GM12878 (cell line): ENCODE data around the gene CACHD1. TPM values are rescaled to one million over a fixed set of nuclear protein-coding genes. Genes with fewer than 3 reads are reported as not detected.

ENCODE experiments used
- ATAC-seq: fragments of 200-7000 bp; cut with Tn5 transposase; 3 replicates; pipeline ENCODE4 v1.9.1; 2020; ENCODE audit warnings: mild to moderate bottlenecking, moderate library complexity
- BruUV-seq: library from RNA; stranded (reverse); fragments of 400-500 nt; replicated peaks from 2 replicates; lab custom pipeline; 2021; lab: Mats Ljungman, UMichigan
- CTCF ChIA-PET: fragments of 300-600 bp; sonication (Branson Sonifier 250); formaldehyde crosslinking; extraction: SDS; loops from one replicate; lab custom pipeline; 2021; ENCODE audit warnings: inconsistent platforms; lab: Yijun Ruan, JAX
- POLR2A ChIA-PET: fragments of 350-600 bp; formaldehyde crosslinking; extraction: SDS; loops from one replicate; lab custom pipeline; 2021; ENCODE audit warnings: inconsistent platforms; lab: Charles Lee
- RAD21 ChIA-PET: fragments of 300-600 bp; sonication (Branson Sonifier 250); formaldehyde crosslinking; loops from one replicate; lab custom pipeline; 2023; ENCODE audit warnings: antibody characterized with exemption; ENCODE audit not compliant: unreplicated experiment; lab: Charles Lee
- SMC1A ChIA-PET: fragments of 300-600 bp; sonication (Branson Sonifier 250); formaldehyde crosslinking; loops from one replicate; lab custom pipeline; 2023; ENCODE audit not compliant: unreplicated experiment, uncharacterized antibody; lab: Charles Lee
- DNase-seq: peaks from one replicate; pipeline ENCODE4 v3.0.0-alpha.2; 2011; ENCODE audit warnings: low read depth, low spot score
- FAIRE-seq: peaks from 3 replicates; lab custom pipeline; 2011; peaks lifted over from hg19 to GRCh38; lab: Jason Lieb, UNC
- H2AFZ ChIP-seq: 2 replicates; pipeline ENCODE4 v1.6.0; 2011; ENCODE audit warnings: low read depth, low read length, control low read depth; ENCODE audit not compliant: control insufficient read depth
- H3K27ac ChIP-seq: 2 replicates; pipeline ENCODE4 v1.5.1; 2011; ENCODE audit warnings: control low read depth; ENCODE audit not compliant: control insufficient read depth, insufficient read depth
- H3K27me3 ChIP-seq, 2 experiments: replicated peaks in 1 of 2; 2 replicates each; pipeline versions ENCODE4 v1.6.0 to v1.6.1; 2011; ENCODE audit warnings: low read length in 1 of 2; ENCODE audit not compliant: control insufficient read depth in 2 of 2, insufficient read depth in 2 of 2
- H3K36me3 ChIP-seq, 2 experiments: 2 replicates each; pipeline ENCODE4 v1.5.1; 2011; ENCODE audit warnings: low read length in 1 of 2; ENCODE audit not compliant: control insufficient read depth in 2 of 2, insufficient read depth in 2 of 2
- H3K4me1 ChIP-seq: 2 replicates; pipeline ENCODE4 v1.6.1; 2011; ENCODE audit warnings: mild to moderate bottlenecking, low read length, moderate library complexity, mixed read lengths; ENCODE audit not compliant: control insufficient read depth, insufficient read depth
- H3K4me2 ChIP-seq: 2 replicates; pipeline ENCODE4 v1.6.0; 2011; ENCODE audit warnings: control low read depth; ENCODE audit not compliant: control insufficient read depth, insufficient read depth
- H3K4me3 ChIP-seq: fragments of 200-600 bp; sonication (generic); 2 replicates; pipeline ENCODE4 v1.5.1; 2016
- H3K79me2 ChIP-seq: 2 replicates; pipeline ENCODE4 v1.6.0; 2011; ENCODE audit warnings: low read length; ENCODE audit not compliant: control insufficient read depth, insufficient read depth
- H3K9ac ChIP-seq: 2 replicates; pipeline ENCODE4 v1.8.0; 2011; ENCODE audit warnings: low read length, control low read depth, mixed read lengths; ENCODE audit not compliant: control insufficient read depth, insufficient read depth
- H3K9me3 ChIP-seq: replicated peaks from 3 replicates; pipeline ENCODE4 v1.5.1; 2011; ENCODE audit warnings: mild to moderate bottlenecking, low read length; ENCODE audit not compliant: control insufficient read depth, insufficient read depth
- H4K20me1 ChIP-seq: 2 replicates; pipeline ENCODE4 v1.6.0; 2011; ENCODE audit not compliant: control insufficient read depth, insufficient read depth
- CBFB ChIP-seq: IDR thresholded peaks from 2 replicates; pipeline ENCODE4 v1.6.1; 2016; ENCODE audit warnings: antibody characterized with exemption, low read depth
- ETV6 ChIP-seq, 2 experiments: fragments of 450-650 bp in 1 of 2; IDR thresholded peaks in 1 of 2; conservative IDR thresholded peaks in 1 of 2; 2 replicates each; pipeline ENCODE4 v1.6.1; 2014; ENCODE audit warnings: antibody characterized with exemption in 1 of 2, borderline replicate concordance in 1 of 2, low read depth in 1 of 2, mild to moderate bottlenecking in 1 of 2, moderate library complexity in 1 of 2
- IRF4 ChIP-seq: IDR thresholded peaks from 2 replicates; pipeline ENCODE4 v1.6.1; 2011; ENCODE audit warnings: low read depth, low read length
- JUNB ChIP-seq: IDR thresholded peaks from 2 replicates; pipeline ENCODE4 v1.6.1; 2016; ENCODE audit warnings: antibody characterized with exemption, mild to moderate bottlenecking
- LARP7 ChIP-seq: fragments of 450-650 bp; IDR thresholded peaks from 2 replicates; pipeline ENCODE4 v1.6.1; 2017; ENCODE audit warnings: mild to moderate bottlenecking
- NFXL1 ChIP-seq: fragments of 450-650 bp; IDR thresholded peaks from 2 replicates; pipeline ENCODE4 v1.6.1; 2017; ENCODE audit warnings: antibody characterized with exemption, mild to moderate bottlenecking, borderline replicate concordance
- PML ChIP-seq: IDR thresholded peaks from 2 replicates; pipeline ENCODE4 v1.6.1; 2012; ENCODE audit warnings: low read length, inconsistent platforms
- SREBF2 ChIP-seq: IDR thresholded peaks from 2 replicates; pipeline ENCODE4 v1.6.1; 2012; ENCODE audit warnings: mild to moderate bottlenecking, low read length
- SRF ChIP-seq, 2 experiments: IDR thresholded peaks; 2 replicates each; pipeline ENCODE4 v1.6.1; 2011; ENCODE audit warnings: low read depth in 2 of 2, low read length in 2 of 2, mild to moderate bottlenecking in 1 of 2, moderate library complexity in 1 of 2
- SUZ12 ChIP-seq: fragments of 200-600 bp; sonication (generic); IDR thresholded peaks from one replicate; pipeline ENCODE4 v1.6.1; 2018; ENCODE audit warnings: antibody characterized with exemption, mild to moderate bottlenecking; ENCODE audit not compliant: unreplicated experiment
- TAF1 ChIP-seq: IDR thresholded peaks from 2 replicates; pipeline ENCODE4 v1.6.1; 2011; ENCODE audit warnings: mild to moderate bottlenecking, low read depth, low read length, borderline replicate concordance
- TCF7 ChIP-seq: IDR thresholded peaks from 2 replicates; pipeline ENCODE4 v1.6.1; 2014; ENCODE audit warnings: antibody characterized with exemption, borderline replicate concordance
- YY1 ChIP-seq: IDR thresholded peaks from 2 replicates; pipeline ENCODE4 v1.6.1; 2011; ENCODE audit warnings: low read depth, mild to moderate bottlenecking, low read length
- WGBS: methylation state at CpG from one replicate; pipeline ENCODE4 v1.1.6; 2016; ENCODE audit warnings: low lambda C conversion rate; ENCODE audit not compliant: insufficient replicate concordance, insufficient coverage; ENCODE audit errors: missing lambda C conversion rate; 5-methylcytosine and 5-hydroxymethylcytosine counted together
- in situ Hi-C: fragments of 300-500 bp; cut with MboI; formaldehyde crosslinking; loops from 9 replicates; pipeline ENCODE4 v1.14.3; 2018; ENCODE audit warnings: mixed read lengths
- intact Hi-C: fragments of 100-400 bp; cut with micrococcal nuclease; formaldehyde crosslinking; loops from one replicate; pipeline ENCODE4 v1.14.2; 2022; ENCODE audit not compliant: unreplicated experiment
- polyA plus RNA-seq, 11 experiments: library from polyadenylated mRNA; depleted of rRNA in 4 of 11; unstranded in 6 of 11; stranded (reverse) in 5 of 11; fragments of >200 nt; fragmentation: Nextera tagmentation in 4 of 11; fragmentation: Illumina TruSeq in 1 of 11; extraction: Ambion mirVana in 4 of 11; extraction: Trizol in 1 of 11; gene quantifications; 1 replicate in 1 of 11; 2 replicates in 10 of 11; pipeline versions ENCODE4 v1.2.1 to v1.2.3, GENCODE V29; 2011 to 2016; ENCODE audit warnings: inconsistent platforms in 2 of 11, missing spikeins in 2 of 11, low read depth in 1 of 11
- total RNA-seq, 4 experiments: library from RNA; depleted of rRNA in 3 of 4; stranded (reverse); fragments of >200 nt in 3 of 4; fragmentation: Illumina TruSeq in 1 of 4; extraction: Trizol in 1 of 4; gene quantifications; 2 replicates each; pipeline versions ENCODE4 v1.2.1 to v1.2.3, GENCODE V29; 2013 to 2021
- TF ChIP-seq, protein P1 (sequence below): IDR thresholded peaks from 2 replicates; pipeline ENCODE4 v1.6.1; 2012; ENCODE audit warnings: low read depth, low read length, improper control_type of control experiment
- TF ChIP-seq, protein P2 (sequence below): fragments of 450-650 bp; IDR thresholded peaks from 2 replicates; pipeline ENCODE4 v1.6.1; 2016; ENCODE audit warnings: mild to moderate bottlenecking
- TF ChIP-seq, protein P3 (sequence below): IDR thresholded peaks from 2 replicates; pipeline ENCODE4 v1.6.1; 2011; ENCODE audit warnings: low read depth, low read length, improper control_type of control experiment, borderline replicate concordance

CACHD1 gene
- total and polyA plus RNA-seq, 10 of the 15 experiments (the other 5 are each of a cell fraction or from before 2014, with no cell fraction given) = 0.03 TPM; not detected in 9

DNA sequence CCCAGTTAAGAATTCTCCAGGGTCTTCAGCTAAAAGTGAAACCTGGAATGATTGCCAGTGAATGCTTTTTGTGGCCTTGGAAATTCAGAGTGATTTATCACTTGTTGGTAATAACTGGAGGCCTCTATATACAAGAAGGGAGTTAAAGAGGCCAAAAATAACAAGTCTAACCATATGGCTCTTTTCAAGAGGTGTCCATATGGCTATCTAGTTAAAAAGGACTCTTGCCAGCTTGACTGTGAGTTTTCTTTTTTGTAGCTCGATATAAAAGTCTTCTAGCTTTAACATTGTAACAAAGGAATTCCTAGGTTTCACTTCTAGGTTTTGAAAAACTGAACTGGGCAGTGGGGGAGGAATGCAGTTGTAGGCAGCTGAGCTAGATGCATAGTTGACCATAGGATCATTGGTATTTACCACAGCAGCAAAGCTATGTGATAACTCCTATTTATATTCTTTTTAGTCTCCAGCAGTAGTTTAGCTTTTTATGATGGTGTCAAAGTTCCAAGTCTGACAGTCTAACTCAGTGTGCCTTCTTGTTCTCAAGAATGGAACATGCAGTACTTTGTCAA lies 44.4 kb downstream of the CACHD1 start:
- no peaks in the 10 kb centered on the region for H4K20me1 ChIP-seq
- H3K27me3 ChIP-seq = no peaks in the 10 kb centered on the region
- H2AFZ ChIP-seq = no peak overlapping the region
- TF ChIP-seq ETV6 (conservative IDR thresholded peaks at IDR 0.05 in 1 of 2, IDR thresholded peaks at IDR 0.05 in 1 of 2; ENCODE audit: borderline replicate concordance in 1 of 2, low read depth in 1 of 2) (no peak), YY1 (no peak), TCF7 (no peak), PML (no peak), JUNB (no peak)
- ChIA-PET RAD21 (no interaction called here), CTCF (no interaction called here), SMC1A (interaction anchor here (0.6 kb wide), 1 partner anchor 458 kb away, joined by 3 read pairs; no protein-coding TSS in a partner anchor), POLR2A (no interaction called here)
- intact Hi-C loops = no loop called here
- H3K4me3 ChIP-seq = no peak overlapping the region
- no peak overlapping the region for H3K4me2 ChIP-seq
- ATAC-seq (no peak), FAIRE-seq (no peak), DNase-seq (no peak)
- H3K4me1 ChIP-seq = no peaks in the 10 kb centered on the region
- H3K9me3 ChIP-seq = no peaks in the 10 kb centered on the region
- H3K36me3 ChIP-seq = no peaks in the 10 kb centered on the region
- WGBS = 0% methylated on average over 1 of the region's 1 CpG
- no peak overlapping the region for H3K9ac ChIP-seq
- BruUV-seq = no TSS peak
- H3K27ac ChIP-seq = no peak overlapping the region
- in situ Hi-C loops = no loop called here
- H3K79me2 ChIP-seq = no peaks in the 10 kb centered on the region

DNA sequence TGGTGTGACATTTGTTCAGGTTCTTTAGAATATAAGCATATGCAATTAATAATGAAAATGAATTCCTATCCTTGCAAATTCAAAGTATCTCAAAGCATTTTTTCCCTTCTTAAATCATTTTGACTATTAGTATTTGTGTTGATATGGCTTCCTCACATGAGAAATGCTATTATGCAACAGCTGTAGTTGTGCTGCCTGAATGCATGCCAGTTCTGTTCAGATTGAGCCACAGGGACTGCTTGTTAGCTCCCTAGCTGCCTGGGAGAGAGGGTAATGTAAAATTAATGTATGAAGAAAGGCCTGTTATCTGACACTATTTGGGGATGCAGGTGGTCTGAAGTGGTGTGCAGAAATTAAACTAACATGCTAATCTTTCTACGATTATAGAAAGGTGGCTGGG lies 45.5 kb downstream of the CACHD1 start:
- intact Hi-C loops (no loop called here), in situ Hi-C loops (no loop called here)
- no peaks in the 10 kb centered on the region for H3K9me3 ChIP-seq
- H4K20me1 ChIP-seq = no peaks in the 10 kb centered on the region
- no peak overlapping the region for H3K4me3 ChIP-seq
- ChIA-PET CTCF (no interaction called here), SMC1A (interaction anchor here (1.0 kb wide), 1 partner anchor 23 kb away, joined by 3 read pairs; no protein-coding TSS in a partner anchor), POLR2A (no interaction called here), RAD21 (no interaction called here)
- no peak overlapping the region for H3K27ac ChIP-seq
- TF ChIP-seq, protein P1, sequence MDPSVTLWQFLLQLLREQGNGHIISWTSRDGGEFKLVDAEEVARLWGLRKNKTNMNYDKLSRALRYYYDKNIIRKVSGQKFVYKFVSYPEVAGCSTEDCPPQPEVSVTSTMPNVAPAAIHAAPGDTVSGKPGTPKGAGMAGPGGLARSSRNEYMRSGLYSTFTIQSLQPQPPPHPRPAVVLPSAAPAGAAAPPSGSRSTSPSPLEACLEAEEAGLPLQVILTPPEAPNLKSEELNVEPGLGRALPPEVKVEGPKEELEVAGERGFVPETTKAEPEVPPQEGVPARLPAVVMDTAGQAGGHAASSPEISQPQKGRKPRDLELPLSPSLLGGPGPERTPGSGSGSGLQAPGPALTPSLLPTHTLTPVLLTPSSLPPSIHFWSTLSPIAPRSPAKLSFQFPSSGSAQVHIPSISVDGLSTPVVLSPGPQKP = no peak
- TF ChIP-seq SRF (IDR thresholded peaks at IDR 0.05; ENCODE audit: low read depth in 2 of 2, low read length in 2 of 2) (no peak), SUZ12 (no peak), LARP7 (no peak), NFXL1 (no peak), CBFB (no peak), TAF1 (no peak), IRF4 (no peak), SREBF2 (no peak)
- TF ChIP-seq, protein P2, sequence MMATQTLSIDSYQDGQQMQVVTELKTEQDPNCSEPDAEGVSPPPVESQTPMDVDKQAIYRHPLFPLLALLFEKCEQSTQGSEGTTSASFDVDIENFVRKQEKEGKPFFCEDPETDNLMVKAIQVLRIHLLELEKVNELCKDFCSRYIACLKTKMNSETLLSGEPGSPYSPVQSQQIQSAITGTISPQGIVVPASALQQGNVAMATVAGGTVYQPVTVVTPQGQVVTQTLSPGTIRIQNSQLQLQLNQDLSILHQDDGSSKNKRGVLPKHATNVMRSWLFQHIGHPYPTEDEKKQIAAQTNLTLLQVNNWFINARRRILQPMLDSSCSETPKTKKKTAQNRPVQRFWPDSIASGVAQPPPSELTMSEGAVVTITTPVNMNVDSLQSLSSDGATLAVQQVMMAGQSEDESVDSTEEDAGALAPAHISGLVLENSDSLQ = no peak
- TF ChIP-seq, protein P3, sequence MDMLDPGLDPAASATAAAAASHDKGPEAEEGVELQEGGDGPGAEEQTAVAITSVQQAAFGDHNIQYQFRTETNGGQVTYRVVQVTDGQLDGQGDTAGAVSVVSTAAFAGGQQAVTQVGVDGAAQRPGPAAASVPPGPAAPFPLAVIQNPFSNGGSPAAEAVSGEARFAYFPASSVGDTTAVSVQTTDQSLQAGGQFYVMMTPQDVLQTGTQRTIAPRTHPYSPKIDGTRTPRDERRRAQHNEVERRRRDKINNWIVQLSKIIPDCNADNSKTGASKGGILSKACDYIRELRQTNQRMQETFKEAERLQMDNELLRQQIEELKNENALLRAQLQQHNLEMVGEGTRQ = no peak
- BruUV-seq = no TSS peak
- DNase-seq (no peak), FAIRE-seq (no peak), ATAC-seq (no peak)
- no peaks in the 10 kb centered on the region for H3K4me1 ChIP-seq
- H3K9ac ChIP-seq = no peak overlapping the region
- H2AFZ ChIP-seq = no peak overlapping the region
- no peaks in the 10 kb centered on the region for H3K79me2 ChIP-seq
- 0% methylated on average over 1 of the region's 1 CpG for WGBS
- no peak overlapping the region for H3K4me2 ChIP-seq
- H3K36me3 ChIP-seq = no peaks in the 10 kb centered on the region
- no peaks in the 10 kb centered on the region for H3K27me3 ChIP-seq
